T-helper 1 cell (primary cell): ENCODE measurements around the gene AOAH.
A peak's percentile ranks its signal among the peaks of the same experiment; 100 is the strongest.
"Not testable (repeated sequence)": the region's sequence is repeated elsewhere in the genome, so short reads cannot be mapped to it uniquely, and the experiment has no call there.

Experiments used
- DNase-seq, 5 donors: peaks; one replicate each; pipeline ENCODE4 v3.0.0-alpha.2; 2012 to 2020

The AOAH gene

DNA sequence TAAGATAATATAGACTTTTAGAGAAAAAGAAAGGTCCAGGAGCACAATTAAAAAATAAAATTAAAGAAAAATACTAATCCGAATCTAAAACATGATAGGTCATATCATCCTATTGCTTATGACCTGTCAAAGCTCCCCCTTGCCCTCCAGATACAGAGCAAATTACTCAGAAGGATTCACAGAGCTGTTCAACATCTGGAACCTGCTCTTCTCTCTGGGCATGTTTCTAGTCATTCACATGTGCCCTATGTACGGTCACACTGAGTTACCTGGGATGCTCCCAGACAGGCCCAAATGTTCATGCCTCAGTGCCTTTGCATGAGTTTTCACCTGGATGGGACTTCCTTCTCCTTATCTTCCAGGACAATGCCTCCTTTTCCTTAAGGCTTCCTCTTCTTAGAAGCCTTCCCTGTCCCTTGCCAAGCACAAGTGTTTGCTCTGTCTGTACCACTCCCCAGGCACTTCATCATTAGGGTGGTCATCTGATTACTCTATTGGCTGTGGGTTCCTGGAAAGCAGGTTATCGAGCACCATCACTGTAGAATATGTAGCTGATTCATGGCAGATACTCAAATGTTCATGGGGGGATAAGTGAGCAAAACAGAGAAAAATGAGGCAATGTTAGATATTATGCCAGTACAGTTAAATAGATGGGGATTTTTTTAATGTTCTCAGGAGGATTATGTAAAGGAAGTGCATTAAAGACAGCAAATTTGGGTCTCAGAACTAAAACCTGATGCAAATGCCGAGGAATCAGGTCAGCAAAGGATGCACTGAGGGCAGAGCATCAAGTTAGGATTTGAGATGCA lies 12.0 kb upstream of the AOAH start:
- DNase-seq = no peak

DNA sequence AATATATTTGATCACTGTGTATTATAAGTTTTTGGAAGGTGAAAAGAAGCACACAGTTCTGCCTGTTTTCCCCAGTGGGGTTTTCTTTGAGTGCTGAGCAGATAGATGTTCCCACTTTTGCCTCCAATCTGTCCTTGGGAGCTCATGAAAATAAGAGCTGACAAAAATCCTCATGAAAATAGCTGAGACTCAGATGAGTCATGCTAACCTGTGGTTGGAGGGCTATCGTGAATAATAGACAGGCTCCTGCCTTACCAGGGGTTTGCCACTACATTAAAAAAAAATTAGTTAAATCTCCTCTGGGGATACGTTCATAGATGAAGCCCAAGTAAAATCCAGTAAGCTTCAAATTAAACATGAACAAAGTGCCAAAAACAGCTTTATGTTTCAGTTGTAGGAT lies 10.9 kb upstream of the AOAH start:
- no peak for DNase-seq

DNA sequence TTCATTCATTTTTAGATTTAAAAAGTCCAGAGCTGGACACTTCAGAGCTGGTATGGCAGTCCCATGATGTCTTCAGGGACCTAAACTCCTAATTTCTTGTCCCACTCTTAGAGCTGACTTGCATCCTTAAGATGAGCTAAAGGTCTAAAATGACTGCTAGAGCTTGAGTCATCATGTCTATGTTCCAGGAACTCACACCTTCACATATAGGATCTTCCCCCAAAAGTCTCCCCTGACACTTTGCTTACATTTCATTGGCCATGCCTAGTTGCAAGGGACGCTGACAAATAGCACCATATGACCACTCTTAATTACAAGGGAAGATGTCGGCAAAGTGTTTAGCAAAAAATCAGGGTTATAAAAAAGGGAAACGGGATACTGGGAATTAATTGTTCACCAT lies 10.4 kb upstream of the AOAH start:
- DNase-seq = peak in 1 of 5 donors; percentile 35

DNA sequence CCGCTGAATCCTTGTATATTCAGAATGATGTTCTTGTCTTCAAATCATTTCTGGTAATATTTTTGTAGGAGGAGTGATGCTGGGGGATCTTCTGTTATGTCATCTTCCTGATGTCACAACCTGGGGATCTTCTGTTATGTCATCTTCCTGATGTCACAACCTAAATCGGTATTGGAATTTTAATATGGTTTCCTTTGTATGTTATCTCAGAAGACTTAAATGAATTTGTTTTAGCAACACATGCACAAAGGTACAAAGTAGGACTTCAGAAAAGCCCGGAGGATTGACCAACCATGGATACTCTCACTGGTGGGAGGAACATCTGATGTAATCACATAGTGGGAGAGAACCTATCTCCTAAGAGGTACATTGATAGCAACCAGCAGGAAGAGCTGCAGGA lies 9.1 kb upstream of the AOAH start:
- no peak for DNase-seq

DNA sequence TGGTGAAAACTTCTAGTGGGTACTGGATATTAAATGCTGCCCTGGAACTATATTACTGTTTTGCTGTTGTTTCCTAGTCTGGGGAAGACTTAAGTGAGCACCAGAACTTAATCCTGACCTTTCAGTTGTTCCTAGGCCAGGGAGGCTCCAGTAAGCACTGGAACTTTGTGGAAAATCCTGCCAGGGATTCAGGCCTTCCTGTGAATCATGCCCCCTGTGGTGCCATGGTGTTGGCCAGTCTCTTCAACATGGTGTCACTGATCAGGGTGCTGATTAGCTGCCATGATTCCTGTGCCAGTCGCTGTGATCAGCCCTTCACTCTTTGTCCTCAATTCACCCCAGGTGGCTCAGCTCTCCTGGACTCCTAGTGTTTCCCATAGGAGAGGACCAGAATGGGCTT lies 8.5 kb upstream of the AOAH start:
- no peak for DNase-seq

DNA sequence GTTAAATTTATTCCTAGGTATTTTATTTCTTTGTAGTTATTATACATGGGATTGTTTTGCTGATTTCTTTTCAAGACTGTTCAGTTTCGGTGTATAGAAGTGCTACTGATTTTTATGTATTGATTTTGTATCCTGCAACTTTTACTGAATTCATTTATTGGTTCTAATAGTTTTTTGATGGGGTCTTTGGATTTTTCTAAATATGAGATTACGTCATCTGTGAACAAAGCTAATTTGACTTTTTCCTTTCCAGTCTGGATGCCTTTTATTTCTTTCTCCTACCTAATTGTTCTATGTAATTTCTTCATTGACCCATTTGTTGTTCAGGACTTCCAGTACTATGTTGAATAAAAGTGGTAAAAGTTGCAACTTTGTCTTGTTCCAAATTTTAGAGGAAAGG lies 5.8 kb upstream of the AOAH start:
- DNase-seq = no peak

DNA sequence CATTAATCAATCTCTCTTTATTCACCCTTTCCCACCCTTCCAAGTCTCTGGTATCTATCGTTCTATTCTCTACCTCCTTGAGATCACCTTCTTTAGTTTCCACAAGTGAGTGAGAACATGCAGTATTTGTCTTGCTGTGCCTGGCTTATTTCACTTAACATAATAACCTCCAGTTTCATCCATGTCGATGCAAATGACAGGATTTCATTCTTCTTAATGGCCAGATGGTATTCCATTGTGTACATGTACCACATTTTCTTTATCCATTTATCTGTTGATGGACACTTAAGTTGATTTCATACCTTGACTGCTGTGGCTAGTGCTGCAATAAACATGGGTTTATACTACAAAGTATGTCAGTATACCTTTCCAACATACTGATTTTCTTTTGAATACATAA lies 3.8 kb upstream of the AOAH start:
- no peak for DNase-seq

DNA sequence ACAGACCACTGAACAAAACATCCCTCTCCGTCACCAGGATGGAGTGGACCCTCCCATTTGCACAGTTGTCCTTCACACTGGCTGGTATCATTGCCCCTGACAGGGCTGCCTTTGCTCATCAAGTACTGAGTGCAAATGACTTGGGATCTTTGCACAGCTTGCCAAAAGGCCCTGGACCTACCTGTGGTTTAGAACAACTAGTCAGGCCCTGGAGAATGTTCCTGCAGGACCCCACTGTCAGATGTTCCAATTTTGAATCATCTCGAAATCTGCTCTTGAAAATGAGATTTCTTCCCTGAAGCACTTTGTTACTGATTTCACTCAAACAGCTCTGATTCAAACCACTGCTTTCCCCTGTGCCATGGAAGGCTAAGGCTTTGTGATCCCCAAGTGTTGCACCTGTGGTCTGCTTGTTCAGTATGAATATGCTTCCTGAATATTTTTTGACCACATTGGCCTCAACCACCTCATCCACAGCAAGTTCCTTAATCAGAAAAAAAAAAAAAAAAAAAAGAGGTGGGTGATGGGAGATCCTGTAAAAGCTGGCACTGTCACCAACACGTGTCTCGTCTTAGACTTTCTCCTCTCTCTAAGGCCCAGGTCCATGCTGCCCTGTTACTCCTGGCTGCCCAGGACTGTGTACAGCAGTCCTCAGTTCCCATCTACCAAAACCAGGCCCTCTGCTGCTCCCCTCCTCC lies 2.7 kb upstream of the AOAH start:
- DNase-seq = peak in 1 of 5 donors; percentile 78

DNA sequence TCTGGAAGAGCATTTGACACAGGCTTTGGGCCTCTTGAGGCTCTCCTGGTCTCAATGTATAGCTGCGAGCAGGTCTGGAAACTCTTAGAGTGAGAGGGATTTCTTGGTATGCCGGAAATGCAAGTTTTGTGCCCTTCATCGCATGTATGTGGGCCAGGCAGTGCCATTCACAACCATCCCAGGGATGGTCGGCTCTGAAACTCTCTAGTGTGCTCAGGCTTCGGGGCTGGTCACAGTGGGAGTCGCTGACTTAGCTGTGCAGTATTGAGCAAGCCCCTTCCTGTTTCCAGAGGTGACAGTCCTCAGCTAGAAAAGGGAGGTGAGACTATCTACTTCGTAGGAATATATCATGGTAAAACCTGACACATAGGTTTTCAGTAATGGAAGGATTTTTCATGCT lies 2.0 kb upstream of the AOAH start:
- peak in 1 of 5 donors; percentile 33 for DNase-seq

DNA sequence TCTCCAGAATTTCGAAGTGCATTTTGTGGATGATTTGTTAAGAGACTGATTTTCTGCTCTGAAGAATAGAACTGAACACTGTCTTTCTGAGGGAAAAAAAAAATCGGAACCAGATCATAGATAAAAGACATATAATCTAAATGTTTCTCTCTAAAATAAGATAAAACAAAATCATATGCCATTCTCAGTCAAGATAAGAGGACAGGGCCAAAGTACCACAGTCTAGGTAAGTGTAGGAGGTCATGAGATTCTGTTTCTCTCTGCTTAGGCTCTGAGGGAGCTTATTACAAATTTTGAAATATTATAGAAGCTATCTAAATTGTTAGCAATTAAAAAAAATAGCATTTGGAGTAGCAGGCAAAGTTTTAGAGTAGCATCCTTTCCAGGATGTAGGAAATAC lies 702 bp upstream of the AOAH start:
- DNase-seq = no peak

DNA sequence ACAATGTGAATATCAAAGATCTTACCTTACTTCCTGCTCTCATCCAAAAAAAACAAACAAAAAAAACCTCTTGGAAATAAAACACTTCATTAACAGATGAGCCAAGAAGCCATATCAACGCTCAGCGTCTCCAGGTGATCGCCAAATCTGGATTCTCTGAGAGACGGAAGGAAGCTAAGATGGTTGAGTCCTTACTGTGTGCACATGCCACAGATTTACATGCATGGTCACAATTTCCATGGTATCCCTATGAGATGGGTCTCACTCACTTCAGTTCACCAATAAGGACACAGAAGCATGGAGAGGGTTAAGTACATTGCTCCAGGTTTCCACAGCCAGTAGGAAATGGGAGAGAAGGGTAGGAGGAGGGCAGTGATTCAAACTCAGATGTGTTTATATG lies 1.0 kb downstream of the AOAH start:
- no peak for DNase-seq

DNA sequence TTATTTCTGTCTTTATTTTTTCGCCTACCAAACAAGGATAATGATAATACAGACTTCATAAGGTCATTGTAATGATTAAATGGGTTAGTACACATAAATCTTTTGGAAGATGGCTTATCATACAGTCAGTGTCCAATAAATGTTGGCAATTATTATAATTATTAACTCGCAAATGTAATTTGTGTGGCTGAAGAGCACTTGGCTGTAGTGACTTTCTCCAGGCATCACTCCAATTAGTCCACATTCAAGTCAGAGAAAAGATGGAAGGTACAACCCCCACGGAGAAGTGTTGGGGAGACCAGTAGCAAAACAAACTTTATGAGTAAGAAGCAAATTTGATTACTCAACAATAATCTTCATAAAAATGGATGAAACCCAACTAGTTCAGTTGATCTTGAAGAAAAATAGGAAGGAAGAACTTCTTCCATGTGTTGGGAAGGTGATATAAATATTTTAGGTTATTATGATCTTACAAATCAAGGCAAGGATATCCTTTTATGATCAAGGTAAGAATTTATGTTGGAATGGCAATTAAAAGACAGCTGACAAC lies 5.1 kb downstream of the AOAH start:
- no peak for DNase-seq

DNA sequence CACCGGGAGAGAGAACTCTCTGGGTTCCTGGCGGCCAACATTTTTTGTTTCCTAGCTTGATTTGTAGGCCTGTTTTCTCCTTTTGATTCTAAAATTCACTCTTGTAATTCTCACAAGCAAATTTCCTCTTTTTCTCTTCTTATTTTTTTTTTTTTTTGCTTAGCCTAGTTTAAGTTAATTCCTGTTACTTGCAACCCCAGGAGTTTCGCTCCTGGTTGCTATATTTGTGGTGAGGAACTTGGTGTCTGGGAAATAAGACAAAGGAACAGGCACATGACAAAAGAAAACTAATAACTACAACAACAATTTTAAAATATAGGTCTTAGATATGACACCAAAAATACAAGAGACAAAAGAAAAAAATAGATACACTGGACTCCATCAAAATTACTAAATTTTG lies 6.7 kb downstream of the AOAH start:
- no peak for DNase-seq

DNA sequence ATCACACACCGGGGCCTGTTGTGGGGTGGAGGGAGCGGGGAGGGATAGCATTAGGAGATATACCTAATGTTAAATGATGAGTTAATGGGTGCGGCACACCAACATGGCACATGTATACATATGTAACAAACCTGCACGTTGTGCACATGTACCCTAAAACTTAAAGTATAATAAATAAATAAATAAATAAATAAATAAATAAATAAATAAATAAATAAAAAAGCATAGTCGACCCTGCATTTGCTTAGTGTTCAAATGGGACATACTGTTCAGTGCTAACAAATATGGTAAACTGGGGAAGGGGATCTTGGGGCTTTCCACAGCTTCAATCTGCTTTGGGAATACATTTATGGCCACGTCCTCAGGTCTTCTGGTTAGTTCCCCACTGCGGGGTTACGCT lies 7.5 kb downstream of the AOAH start:
- DNase-seq = not testable (repeated sequence)

DNA sequence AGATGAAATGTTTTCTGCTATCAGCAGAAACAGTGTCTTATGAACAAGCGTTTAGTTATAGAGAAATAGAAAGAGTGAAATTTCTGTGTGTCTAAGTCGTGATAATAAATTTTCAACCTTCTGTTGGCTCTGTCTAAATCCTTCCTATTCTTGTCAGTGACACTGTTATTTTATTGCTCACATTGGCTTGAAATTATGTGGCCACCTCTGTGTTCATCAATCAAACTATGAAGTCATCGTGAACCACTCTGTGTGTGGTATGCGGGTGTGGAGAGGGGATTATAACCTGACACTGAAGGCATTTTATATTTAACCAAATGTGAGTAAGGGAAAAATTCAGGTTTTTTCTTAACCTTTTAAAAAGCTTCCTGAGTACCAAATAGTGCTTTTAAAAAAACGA lies 12.3 kb downstream of the AOAH start:
- DNase-seq = no peak

DNA sequence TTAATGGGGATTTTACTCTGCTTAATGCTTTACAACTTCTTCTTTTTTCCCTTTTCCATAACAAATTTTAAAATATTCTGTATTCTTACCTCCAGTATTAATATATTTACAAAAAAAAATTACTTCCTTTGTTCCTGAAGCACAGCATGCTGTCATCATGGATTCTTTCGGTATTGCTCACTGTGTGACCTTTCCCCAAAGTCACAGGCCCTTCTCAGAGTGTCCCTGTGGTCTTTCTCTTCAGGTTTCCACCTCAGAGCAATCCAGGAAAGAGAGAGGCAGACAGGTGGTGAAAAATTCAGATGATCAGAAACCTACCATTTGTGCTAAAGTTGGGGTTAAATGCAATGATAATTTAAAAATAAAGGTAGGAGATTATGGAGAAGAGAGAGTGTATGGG lies 13.0 kb downstream of the AOAH start:
- DNase-seq = no peak

DNA sequence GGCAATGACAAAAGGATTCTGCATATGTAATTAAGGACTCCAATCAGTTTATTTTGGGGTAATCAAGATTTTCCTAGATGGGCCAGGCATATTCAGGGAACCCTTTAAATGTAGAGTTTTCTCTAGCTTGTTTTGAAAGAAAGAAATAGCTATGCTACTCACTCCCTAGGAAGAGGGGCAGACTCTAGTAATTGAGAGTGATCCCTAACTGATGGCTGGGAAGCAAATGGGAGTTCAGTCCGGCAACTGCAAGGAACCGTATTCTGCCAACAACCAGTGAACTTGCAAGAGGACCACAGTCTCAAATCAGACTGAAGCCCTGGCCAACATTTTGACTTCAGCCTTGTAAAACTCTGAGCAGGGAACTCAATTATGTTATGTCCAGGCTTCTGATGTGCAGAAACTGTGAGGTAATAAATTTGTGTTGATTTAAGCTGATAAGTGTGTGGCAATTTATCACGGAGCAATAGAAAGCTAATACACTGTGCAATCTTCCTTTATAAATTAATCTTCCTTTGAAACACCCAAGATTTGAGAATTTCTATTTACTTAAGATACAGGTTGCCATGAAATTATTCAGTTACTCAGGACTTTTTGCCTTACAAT lies 14.0 kb downstream of the AOAH start:
- DNase-seq = no peak

DNA sequence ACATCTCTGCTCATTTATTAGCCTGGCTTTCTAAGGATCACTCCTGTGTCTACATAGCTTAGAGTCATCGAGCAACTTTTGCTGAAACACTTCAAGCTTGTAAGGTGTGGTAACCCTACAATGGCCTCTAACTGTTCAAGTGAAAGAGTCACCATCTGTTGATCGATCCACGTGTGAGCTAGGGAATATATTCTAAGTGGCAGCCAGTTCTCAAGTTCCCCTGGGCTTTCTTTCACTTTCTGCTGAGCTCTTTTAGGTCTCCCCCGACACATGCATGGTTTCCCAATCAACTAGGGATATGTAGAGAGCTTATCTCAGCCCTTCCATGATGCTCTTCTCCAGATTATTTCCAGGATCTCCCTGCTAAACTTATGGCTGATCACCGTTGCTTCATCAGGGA lies 15.5 kb downstream of the AOAH start:
- DNase-seq = no peak

DNA sequence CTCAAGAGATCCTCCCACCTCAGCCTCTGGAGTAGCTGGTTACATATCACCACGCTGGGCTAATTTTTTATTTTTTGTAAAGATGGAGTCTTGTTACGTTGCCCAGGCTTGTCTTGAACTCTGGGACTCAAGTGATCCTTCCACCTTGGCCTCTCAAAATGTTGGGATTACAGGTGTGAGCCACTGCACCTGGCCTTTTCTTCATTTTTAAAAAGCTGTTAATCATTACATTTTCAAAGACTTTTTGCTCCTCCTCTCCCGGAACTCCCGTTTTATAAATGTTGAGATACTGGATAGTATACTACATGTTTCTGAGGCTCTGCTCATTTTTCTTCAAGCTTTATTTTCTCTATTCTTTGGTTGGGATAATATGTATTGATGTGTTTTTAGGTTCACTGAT lies 16.4 kb downstream of the AOAH start:
- DNase-seq = no peak

DNA sequence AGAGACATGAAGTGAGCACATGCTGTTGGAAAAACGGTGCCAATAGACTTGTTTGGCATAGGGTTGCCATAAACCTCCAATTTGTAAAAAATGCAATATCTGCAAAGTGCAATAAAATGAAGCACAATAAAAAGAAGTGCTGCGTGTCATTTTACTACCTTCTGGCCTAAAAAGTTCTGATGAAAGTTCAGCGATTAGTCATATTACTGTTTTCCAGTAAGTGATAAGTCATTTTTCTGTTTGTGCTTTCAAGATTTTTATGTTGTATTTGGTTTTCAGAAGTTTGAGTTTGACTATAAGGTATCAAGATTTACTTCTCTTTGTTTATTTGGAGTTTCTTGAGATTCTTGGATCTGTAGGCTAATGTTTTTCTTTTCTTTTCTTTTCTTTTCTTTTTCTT lies 16.8 kb downstream of the AOAH start:
- DNase-seq = peak in 1 of 5 donors; percentile 56

DNA sequence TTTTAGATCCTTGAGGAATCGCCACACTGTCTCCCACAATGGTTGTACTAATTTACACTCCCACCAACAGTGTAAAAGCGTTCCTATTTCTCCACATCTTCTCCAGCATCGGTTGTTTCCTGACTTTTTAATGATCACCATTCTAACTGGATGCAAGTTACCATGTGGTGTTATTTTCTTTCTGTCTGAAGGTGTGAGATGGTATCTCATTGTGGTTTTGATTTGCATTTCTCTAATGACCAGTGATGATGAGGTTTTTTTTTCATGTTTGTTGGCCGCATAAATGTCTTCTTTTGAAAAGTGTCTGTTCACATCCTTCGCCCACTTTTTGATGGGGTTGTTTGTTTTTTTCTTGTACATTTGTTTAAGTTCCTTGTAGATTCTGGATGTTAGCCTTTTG lies 20.4 kb downstream of the AOAH start:
- not testable (repeated sequence) for DNase-seq

DNA sequence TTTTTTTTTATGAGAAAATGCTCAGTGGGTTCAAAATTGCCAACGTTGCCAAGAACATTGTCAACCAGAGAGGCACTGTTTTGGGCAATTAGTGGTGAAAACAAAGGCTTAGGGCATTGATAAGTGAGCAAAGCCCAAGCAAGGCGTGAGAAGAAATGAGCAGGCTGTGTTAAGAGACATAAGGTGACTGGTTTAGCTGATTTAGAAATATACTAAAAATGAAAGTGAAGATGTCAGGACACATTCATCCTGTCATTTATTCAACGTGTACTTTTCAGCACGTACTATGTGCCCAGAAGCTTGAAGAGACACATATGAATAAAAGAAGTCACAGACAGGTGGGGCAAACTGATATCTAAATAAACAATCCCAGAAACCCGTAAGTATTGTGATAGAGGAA lies 31.8 kb downstream of the AOAH start:
- DNase-seq = no peak

DNA sequence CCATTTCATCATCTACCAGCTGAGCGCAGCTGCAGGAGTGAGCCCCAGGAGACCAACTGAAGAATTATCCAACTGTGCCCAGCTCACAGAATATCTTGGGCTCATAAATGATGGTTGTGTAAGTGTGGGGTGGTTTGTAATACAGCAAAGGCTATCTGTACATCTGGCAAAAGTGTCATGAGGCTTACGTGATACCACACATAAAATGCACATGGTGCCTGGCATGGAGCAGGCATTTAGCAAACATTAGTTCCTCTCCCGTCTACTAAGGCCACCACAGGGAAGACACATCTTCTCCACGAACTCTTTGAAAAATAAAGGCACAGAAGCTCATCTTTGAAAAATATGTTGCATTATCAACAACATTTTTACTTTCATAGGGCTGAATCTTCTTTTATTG lies 32.3 kb downstream of the AOAH start:
- no peak for DNase-seq
